Naive B cell (primary cell): Measurements from ENCODE around the gene GNMT. TPM values are rescaled to one million over a fixed set of nuclear protein-coding genes. Genes with fewer than 3 reads are reported as not detected.
A peak's percentile ranks its signal among the peaks of the same experiment; 100 is the strongest.

ENCODE experiments used
- ATAC-seq, 2 donors: fragments of 150-1000 bp; cut with Tn5 transposase; 2 replicates each; pipeline ENCODE4 v1.10.0; 2021; ENCODE audit warnings: low read depth in 2 of 2, mild to moderate bottlenecking in 2 of 2, moderate library complexity in 2 of 2
- DNase-seq: peaks from one replicate; pipeline ENCODE4 v3.0.0; 2022
- H3K27ac Mint-ChIP-seq, 6 donors: one replicate each; pipeline ENCODE4 v1.8.0; 2020 to 2022; ENCODE audit warnings: mild to moderate bottlenecking in 6 of 6, mixed read lengths in 6 of 6, moderate library complexity in 5 of 6, inconsistent platforms in 2 of 6
- H3K27me3 Mint-ChIP-seq, 3 donors: one replicate each; pipeline ENCODE4 v1.8.0; 2021 to 2022; ENCODE audit warnings: mixed read lengths in 3 of 3, mild to moderate bottlenecking in 1 of 3
- H3K36me3 Mint-ChIP-seq, 2 donors: one replicate each; pipeline ENCODE4 v1.8.0; 2020 to 2022; ENCODE audit warnings: mixed read lengths in 2 of 2, inconsistent platforms in 1 of 2, mild to moderate bottlenecking in 1 of 2
- H3K4me1 Mint-ChIP-seq, 3 donors: one replicate each; pipeline ENCODE4 v1.8.0; 2020 to 2022; ENCODE audit warnings: mixed read lengths in 3 of 3, inconsistent platforms in 1 of 3, mild to moderate bottlenecking in 1 of 3, moderate library complexity in 1 of 3
- H3K4me3 Mint-ChIP-seq, 8 donors: one replicate each; pipeline ENCODE4 v1.8.0; 2020 to 2022; ENCODE audit warnings: mild to moderate bottlenecking in 8 of 8, mixed read lengths in 8 of 8, moderate library complexity in 8 of 8, inconsistent platforms in 2 of 8
- H3K9me3 Mint-ChIP-seq, 7 donors: one replicate each; pipeline ENCODE4 v1.8.0; 2020 to 2022; ENCODE audit warnings: mixed read lengths in 7 of 7, mild to moderate bottlenecking in 5 of 7, inconsistent platforms in 2 of 7, moderate library complexity in 1 of 7
- polyA plus RNA-seq, 6 donors: library from polyadenylated mRNA; unstranded; fragments of 300-500 nt; fragmentation: Illumina TruSeq; gene quantifications; one replicate each; pipeline ENCODE4 v1.2.3, GENCODE V29; 2021; ENCODE audit warnings: low read depth in 6 of 6

The GNMT gene
- polyA plus RNA-seq, 6 donors from 2014 or later: 0.26 to 1.1 (median 0.28) TPM; not detected in 2

- H3K4me3 Mint-ChIP-seq: no peak overlapping the region
- H3K36me3 Mint-ChIP-seq: peaks cover 0 to 7% of the 10 kb centered on the region in 2 donors
- ATAC-seq (no peak), DNase-seq (no peak)
- no peaks in the 10 kb centered on the region for H3K27me3 Mint-ChIP-seq
- H3K27ac Mint-ChIP-seq: no peak overlapping the region
- H3K9me3 Mint-ChIP-seq: no peaks in the 10 kb centered on the region
- peaks cover 0 to 13% (median 7%) of the 10 kb centered on the region in 3 donors for H3K4me1 Mint-ChIP-seq
Measured at GRCh38 chr6:42970871-42971612, 10.5 kb downstream of the GNMT start.

GRCh38 chr6:42971746-42972327 lies 11.3 kb downstream of the GNMT start:
- Mint-ChIP-seq H3K4me3 (no peak overlapping the region), H3K4me1 (peaks cover 3 to 17% (median 8%) of the 10 kb centered on the region in 3 donors), H3K27me3 (no peaks in the 10 kb centered on the region), H3K9me3 (no peaks in the 10 kb centered on the region), H3K36me3 (peaks cover 0 to 7% of the 10 kb centered on the region in 2 donors), H3K27ac (no peak overlapping the region)
- ATAC-seq (no peak), DNase-seq (no peak)

GRCh38 chr6:42973926-42974325 lies 13.4 kb downstream of the GNMT start:
- no peaks in the 10 kb centered on the region for H3K36me3 Mint-ChIP-seq
- no peaks in the 10 kb centered on the region for H3K27me3 Mint-ChIP-seq
- DNase-seq (no peak), ATAC-seq (no peak)
- H3K4me3 Mint-ChIP-seq: no peak overlapping the region
- H3K9me3 Mint-ChIP-seq: no peaks in the 10 kb centered on the region
- peaks cover 12 to 32% (median 15%) of the 10 kb centered on the region in 3 donors for H3K4me1 Mint-ChIP-seq
- peak overlapping the region in 3 of 6 donors; percentile 29 to 74 (median 52) for H3K27ac Mint-ChIP-seq

- DNase-seq (no peak), ATAC-seq (no peak)
- Mint-ChIP-seq H3K36me3 (no peaks in the 10 kb centered on the region), H3K4me3 (no peak overlapping the region), H3K9me3 (no peaks in the 10 kb centered on the region), H3K27ac (peak overlapping the region in 1 of 6 donors; percentile 42), H3K4me1 (peaks cover 23 to 43% (median 23%) of the 10 kb centered on the region in 3 donors), H3K27me3 (no peaks in the 10 kb centered on the region)
Measured at GRCh38 chr6:42974919-42975505, 14.5 kb downstream of the GNMT start.

- peak; percentile 2 for DNase-seq
- H3K4me3 Mint-ChIP-seq: peak overlapping the region; percentile 84 to 94 (median 88)
- no peaks in the 10 kb centered on the region for H3K27me3 Mint-ChIP-seq
- H3K27ac Mint-ChIP-seq: peak overlapping the region; percentile 71 to 94 (median 87)
- no peaks in the 10 kb centered on the region for H3K9me3 Mint-ChIP-seq
- ATAC-seq: no peak
- H3K36me3 Mint-ChIP-seq: no peaks in the 10 kb centered on the region
- H3K4me1 Mint-ChIP-seq: peaks cover 23 to 46% (median 26%) of the 10 kb centered on the region in 3 donors
Measured at GRCh38 chr6:42978487-42978838, 17.9 kb downstream of the GNMT start.

GRCh38 chr6:42978839-42979522 lies 18.4 kb downstream of the GNMT start, which contains the start of gene PEX6:
Gene PEX6 (minus strand): TSS chr6:42979181. CDS start chr6:42979150, 31 bp downstream.
- Mint-ChIP-seq H3K27me3 (no peaks in the 10 kb centered on the region), H3K36me3 (no peaks in the 10 kb centered on the region), H3K4me1 (peaks cover 28 to 46% (median 30%) of the 10 kb centered on the region in 3 donors), H3K4me3 (peak within 1 kb of the TSS; percentile 84 to 99 (median 98)), H3K9me3 (no peaks in the 10 kb centered on the region), H3K27ac (peak within 1 kb of the TSS; percentile 78 to 99 (median 97))
- peak; percentile 97 for ATAC-seq
- DNase-seq: peak; percentile 89

GRCh38 chr6:42979523-42980177 lies 19.1 kb downstream of the GNMT start:
- Mint-ChIP-seq H3K4me3 (peak overlapping the region; percentile 84 to 99 (median 98)), H3K4me1 (peaks cover 30 to 45% (median 34%) of the 10 kb centered on the region in 3 donors), H3K27me3 (no peaks in the 10 kb centered on the region), H3K9me3 (no peaks in the 10 kb centered on the region), H3K27ac (peak overlapping the region; percentile 78 to 99 (median 97)), H3K36me3 (no peaks in the 10 kb centered on the region)
- DNase-seq (no peak), ATAC-seq (no peak)

GRCh38 chr6:42981836-42982235 lies 21.3 kb downstream of the GNMT start:
- Mint-ChIP-seq H3K27me3 (no peaks in the 10 kb centered on the region), H3K36me3 (no peaks in the 10 kb centered on the region), H3K9me3 (no peaks in the 10 kb centered on the region), H3K4me1 (peaks cover 48 to 60% (median 52%) of the 10 kb centered on the region in 3 donors), H3K4me3 (peak overlapping the region in 5 of 8 donors; percentile 22 to 91 (median 69)), H3K27ac (peak overlapping the region in 4 of 6 donors; percentile 3 to 95 (median 52))
- DNase-seq: no peak
- no peak for ATAC-seq

GRCh38 chr6:42984001-42984923 lies 23.7 kb downstream of the GNMT start, which contains the start of gene PPP2R5D:
Gene PPP2R5D (plus strand): TSS chr6:42984570. CDS start chr6:42984678, 108 bp downstream.
- peak; percentile 91 to 93 for ATAC-seq
- H3K9me3 Mint-ChIP-seq: no peaks in the 10 kb centered on the region
- peak within 1 kb of the TSS; percentile 89 to 97 (median 94) for H3K4me3 Mint-ChIP-seq
- no peaks in the 10 kb centered on the region for H3K36me3 Mint-ChIP-seq
- peaks cover 53 to 58% (median 57%) of the 10 kb centered on the region in 3 donors for H3K4me1 Mint-ChIP-seq
- DNase-seq: peak; percentile 98
- peak within 1 kb of the TSS; percentile 87 to 96 (median 94) for H3K27ac Mint-ChIP-seq
- no peaks in the 10 kb centered on the region for H3K27me3 Mint-ChIP-seq

GRCh38 chr6:42984924-42985475 lies 24.4 kb downstream of the GNMT start:
- Mint-ChIP-seq H3K4me1 (peaks cover 46 to 51% (median 50%) of the 10 kb centered on the region in 3 donors), H3K9me3 (no peaks in the 10 kb centered on the region), H3K4me3 (peak overlapping the region; percentile 89 to 97 (median 94)), H3K27me3 (no peaks in the 10 kb centered on the region), H3K27ac (peak overlapping the region in 5 of 6 donors; percentile 72 to 93 (median 90)), H3K36me3 (no peaks in the 10 kb centered on the region)
- ATAC-seq (no peak), DNase-seq (peak; percentile 11)

GRCh38 chr6:42987533-42988451 lies 27.2 kb downstream of the GNMT start:
- no peaks in the 10 kb centered on the region for H3K36me3 Mint-ChIP-seq
- peaks cover 45 to 50% (median 46%) of the 10 kb centered on the region in 3 donors for H3K4me1 Mint-ChIP-seq
- no peaks in the 10 kb centered on the region for H3K9me3 Mint-ChIP-seq
- H3K4me3 Mint-ChIP-seq: peak overlapping the region in 1 of 8 donors; percentile 91
- no peaks in the 10 kb centered on the region for H3K27me3 Mint-ChIP-seq
- DNase-seq: no peak
- H3K27ac Mint-ChIP-seq: peak overlapping the region in 1 of 6 donors; percentile 36
- no peak for ATAC-seq
